GM19328 (cell line): Measurements from ENCODE around the gene CASKIN1.

Experiments used
- ATAC-seq: cut with Tn5 transposase; IDR thresholded peaks from one replicate; pipeline ENCODE4 v1.9.1; 2021; ENCODE audit warnings: mild to moderate bottlenecking, moderate library complexity; ENCODE audit not compliant: unreplicated experiment

The CASKIN1 gene

DNA sequence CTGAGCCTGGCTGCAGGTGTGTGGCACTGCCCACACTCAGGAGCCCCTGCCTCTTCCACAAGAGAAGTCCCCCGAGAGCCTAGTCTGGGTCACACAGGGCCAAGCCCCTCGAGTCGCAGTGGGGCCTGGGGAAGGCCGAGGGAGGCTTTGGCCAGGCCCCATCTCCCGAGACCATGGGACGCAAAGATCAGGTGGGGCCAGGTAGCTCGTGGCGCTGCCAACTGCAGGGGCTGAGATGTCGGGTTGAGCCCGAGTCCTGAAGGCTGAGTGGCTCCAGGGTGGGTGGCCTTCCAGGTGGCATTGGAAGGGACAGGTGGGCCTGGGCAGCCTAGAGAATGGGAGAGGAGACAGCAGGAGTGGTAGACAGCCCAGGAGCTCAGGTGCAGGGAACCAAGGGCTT, 34.5 kb downstream of the CASKIN1 start:
- no peak for ATAC-seq

DNA sequence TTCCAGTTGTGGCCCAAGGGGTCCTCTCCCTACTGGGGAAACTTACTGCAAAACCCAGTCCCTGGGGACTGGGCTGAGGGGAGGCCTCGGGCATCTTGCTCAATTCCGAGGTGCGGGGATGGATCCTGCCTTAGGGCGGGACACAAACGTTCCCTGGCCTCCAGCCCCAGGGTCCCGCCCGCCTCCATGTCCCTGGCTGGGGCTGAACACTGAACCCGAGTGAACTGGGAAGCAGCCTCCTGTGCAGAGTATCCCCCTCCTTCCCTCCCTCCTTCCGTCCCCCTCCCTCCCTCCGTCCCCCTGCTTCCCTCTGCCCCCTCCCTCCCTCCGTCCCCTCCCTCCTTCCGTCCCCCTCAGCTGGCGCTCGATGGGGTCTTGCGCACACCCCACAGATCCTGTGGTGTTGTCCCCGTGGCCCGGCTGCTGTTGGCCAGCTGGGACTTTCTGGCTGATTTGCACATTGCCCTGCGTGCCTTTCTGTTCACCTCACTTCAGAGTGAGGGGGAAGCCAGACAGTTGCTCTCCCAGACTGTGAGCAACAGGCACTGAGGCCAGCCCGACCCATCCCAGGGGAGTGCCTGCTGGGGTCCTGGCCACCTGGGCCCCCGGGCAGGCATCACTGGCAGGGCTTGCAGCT, 35.4 kb downstream of the CASKIN1 start:
- no peak for ATAC-seq

DNA sequence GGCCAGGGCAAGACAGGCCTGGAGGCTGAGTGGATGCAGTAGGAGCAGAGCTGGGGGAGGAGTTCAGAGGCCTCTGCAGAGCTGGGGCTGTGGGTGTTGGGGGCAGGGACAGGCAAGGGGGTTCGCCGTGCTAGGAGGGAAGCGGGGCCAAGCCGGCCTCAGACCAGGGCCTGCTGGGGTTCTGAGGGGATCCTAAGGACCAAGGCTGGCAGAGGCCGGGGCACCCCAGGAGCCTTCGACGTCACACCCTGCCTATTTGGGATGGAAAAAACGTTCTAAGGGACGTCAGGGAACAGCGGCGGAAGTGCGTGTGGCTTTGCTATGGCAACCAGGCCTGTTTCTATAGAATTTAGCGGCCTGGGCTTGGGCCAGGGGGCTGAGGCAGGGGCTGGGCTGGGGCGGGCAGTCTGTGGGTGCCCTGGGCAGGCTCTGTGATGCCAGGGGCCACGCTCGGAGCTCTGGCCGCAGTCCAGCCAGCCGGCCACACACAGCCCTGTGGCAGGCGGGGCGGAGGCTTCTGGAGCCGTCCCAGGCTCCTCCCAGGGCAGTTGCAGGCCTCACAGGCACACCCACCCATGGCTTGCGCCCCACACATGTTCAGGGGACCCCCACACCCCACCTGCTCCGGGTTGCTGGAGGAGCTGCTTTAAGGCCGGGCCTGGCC, 37.1 kb downstream of the CASKIN1 start:
- no peak for ATAC-seq

DNA sequence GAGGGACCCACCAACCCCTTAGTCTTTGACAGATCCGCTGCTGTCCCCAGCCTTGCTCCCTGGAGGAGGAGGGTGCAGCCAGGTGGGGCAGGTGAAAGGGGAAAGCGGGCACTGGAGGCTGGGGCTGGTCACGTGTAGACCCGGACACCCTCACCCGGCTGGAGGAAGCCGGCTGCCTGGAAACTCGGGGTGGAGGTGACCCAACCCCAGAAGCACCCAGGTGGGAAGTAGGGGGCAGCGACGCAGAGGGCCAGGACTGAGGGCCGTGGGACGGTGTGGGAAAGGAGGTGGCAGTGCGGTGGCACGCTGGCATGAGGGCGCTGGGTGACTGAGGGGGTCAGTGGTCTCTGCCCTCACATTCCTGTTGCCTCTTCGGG, 38.2 kb downstream of the CASKIN1 start:
- ATAC-seq, result no peak

DNA sequence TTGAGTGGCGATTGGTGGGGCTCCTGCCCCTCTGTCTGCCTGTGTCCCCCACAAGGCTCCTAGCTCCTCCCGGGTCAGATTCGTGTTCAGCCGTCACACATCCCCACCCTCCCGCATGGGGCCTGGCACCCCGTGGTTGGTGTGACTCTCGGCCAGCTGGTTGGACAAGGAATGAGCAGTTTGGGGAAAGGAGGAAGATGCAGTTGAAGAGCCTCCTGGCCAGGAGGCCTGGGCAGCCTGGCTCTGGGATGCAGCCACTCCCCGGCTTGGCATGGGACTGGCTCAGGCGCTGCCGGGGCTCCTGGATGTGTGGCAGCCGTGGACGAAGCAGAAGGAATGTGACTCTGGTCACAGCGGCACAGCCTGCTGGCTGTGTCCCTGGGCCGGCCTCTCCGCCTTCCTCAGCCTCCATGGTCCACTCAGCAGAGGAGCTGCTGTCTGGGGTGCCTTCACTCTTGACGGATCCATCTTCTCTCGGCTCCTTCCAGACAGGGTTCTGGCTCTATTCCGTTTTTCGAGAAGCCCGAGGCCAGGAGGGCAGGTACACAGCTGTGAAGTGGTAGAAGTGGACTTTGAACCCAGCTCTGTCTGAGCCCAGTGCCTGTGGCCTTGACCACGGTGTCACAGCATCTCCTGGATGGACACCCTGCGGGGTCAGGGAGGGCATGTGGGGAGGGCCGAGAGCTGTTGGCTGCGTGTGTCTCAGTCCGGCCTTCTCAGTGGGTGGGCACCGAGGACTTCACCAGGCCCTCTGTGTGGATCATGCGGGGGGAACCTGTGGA, 38.7 kb downstream of the CASKIN1 start:
- no peak for ATAC-seq

DNA sequence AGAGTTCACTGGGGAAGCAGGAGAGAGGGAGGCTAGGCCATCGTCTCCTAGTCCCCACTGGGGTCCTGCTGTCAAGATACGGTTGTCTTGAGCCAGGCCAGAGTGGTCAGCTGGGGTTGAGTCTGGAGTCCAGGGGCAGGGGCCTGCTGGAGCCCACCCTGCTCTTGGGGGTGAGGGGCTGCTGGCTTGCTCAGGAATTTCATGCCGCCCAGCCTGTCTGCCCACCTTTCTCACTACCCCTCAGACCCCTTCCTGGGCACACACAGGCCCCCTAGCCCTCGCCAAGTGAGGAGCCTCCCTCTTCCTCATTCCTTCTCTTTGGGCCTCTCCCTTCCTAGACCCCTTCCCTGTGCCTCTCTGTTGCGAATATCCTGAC, 39.6 kb downstream of the CASKIN1 start:
- no peak for ATAC-seq

DNA sequence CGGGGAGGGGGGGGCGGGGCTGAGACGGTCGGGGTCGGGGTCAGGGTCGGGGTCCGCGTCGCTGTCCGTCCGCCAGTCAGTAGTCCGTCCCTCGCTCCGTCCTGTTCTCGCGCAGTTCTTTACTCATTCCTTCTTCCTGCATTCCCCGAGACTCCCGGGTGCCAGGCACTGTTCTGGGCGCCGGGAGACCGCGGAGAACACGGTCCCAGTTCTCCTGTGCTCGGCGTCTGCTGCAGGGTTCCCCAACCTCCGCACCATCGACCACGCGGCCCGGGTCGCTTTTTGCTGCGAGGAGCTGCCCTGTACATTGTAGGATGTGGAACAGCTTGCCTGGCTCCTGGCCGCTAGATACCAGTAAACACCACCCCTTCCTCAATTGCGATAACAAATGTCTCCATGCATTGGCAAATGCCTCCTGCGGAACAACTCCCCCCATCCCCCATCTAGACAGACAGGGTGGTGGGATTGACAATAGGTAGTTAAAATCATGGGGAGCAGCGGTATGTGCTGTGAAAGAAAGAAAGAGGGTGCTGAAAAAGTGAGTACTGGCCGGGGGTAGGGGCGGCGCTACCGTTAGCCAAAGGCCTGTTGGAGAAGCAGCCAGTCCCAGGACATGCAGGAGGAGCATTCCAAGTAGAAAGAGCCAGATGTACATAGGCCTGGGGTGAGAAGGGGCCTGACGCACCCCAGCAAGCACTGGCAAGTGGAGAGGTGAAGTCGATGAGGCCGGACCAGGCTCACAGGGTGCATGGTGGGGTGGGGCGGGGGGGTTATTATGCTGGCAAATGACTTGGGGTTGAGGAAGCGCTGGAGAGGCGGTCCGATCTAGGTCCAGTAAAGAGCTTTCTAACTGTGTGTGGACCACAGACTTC, 40.2 kb downstream of the CASKIN1 start:
- no peak for ATAC-seq

DNA sequence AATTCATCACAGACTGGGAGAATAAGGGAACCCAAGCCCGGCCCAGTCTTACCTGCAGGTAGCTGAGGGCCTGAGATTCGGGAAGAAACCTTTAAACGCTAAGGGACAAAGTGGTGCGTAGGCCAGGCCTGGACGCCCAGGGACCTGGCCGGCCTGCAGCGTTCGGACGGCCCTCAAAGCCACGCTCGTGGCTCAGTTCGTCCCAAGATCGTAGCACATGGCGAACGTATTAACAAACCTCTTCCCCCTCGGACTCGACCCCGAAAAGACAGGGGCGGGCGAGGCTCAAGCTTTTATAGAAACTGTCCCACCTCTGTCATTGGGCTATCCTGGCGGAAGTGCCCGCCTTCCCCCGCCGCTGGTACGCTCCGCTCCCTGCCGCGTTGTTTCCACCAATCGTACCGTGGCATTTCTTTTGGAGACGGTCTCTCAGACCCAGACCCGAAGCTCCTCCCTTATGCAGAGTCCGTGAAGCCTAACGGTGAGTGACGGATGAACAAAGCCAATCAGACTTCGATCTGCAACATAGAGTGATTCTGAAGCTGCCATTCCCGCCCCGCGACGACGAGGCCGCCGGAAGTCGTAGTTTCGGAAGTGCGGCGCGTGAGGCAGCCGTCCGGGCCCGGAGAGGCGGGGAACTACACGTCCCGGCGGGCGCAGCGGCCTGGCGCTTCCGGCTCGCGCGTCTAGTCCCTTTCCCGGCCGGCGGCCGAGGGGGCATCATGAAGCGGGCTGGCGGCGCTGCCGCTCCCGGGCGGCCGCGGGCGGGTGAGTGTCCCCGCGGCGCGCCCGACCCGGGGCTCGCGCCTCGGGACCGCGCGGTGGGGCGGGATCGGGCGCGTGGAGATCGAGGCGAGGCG, 41.1 kb downstream of the CASKIN1 start, which contains the start of gene TRAF7:
Gene TRAF7, plus strand, starts transcription at position 692 of the 860 bp plus-strand sequence. CDS start 8,139 bp downstream, outside the sequence.
- ATAC-seq, result peak; percentile 82

DNA sequence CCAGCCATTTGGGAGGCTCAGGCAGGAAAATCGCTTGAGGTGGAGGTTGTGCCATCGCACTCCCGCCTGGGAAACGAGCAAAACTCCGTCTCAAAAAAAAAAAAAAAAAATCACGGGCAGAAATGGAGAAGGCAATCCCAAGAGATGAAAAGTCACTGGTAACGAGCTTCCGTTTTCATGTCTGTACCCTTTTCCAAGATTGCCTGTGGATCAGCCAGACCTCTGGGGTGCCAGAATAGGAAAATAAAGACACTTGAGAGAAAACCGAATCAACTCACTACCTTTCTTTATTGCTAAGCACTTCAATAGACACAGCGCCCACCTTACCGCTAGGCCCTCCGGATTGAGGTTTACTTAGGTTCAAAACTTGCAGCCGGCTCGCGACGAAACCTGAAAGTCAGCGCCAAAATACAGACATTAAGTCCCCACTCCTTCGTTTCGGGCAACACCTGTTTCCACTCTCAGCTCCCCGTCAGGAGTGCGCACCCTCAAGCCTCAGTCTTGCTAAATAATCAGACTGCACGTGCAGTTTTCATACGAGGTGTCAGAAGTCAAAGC, 41.8 kb downstream of the CASKIN1 start:
- ATAC-seq, result no peak

DNA sequence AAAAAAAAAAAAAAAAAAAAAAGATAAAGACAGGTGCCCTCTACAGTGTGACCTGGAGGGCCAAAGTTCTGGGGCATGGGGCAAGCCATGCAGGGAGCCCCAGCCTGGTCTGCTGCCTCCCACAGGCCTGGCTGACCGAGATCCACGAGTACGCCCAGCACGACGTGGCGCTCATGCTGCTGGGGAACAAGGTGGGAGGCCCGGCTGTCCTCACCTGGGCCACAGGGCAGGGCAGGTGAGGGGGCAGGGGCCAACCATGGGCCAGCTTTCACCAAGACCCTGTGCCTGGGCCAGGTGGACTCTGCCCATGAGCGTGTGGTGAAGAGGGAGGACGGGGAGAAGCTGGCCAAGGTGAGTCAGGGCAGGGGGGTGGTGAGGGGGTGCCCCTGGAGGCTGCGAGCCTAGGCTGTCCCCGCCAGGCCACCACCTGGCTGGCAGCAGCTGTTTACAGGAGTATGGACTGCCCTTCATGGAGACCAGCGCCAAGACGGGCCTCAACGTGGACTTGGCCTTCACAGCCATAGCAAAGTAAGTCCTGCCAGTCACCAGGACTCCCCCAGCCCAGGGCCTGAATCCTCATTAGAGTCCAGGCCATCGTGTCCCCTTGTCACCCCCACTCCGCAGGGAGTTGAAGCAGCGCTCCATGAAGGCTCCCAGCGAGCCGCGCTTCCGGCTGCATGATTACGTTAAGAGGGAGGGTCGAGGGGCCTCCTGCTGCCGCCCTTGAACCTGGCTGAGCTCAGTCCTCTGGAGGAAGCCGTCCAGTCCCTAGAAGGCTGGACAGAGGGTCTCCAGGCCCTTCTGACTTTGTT, 43.5 kb downstream of the CASKIN1 start:
- ATAC-seq, result no peak

DNA sequence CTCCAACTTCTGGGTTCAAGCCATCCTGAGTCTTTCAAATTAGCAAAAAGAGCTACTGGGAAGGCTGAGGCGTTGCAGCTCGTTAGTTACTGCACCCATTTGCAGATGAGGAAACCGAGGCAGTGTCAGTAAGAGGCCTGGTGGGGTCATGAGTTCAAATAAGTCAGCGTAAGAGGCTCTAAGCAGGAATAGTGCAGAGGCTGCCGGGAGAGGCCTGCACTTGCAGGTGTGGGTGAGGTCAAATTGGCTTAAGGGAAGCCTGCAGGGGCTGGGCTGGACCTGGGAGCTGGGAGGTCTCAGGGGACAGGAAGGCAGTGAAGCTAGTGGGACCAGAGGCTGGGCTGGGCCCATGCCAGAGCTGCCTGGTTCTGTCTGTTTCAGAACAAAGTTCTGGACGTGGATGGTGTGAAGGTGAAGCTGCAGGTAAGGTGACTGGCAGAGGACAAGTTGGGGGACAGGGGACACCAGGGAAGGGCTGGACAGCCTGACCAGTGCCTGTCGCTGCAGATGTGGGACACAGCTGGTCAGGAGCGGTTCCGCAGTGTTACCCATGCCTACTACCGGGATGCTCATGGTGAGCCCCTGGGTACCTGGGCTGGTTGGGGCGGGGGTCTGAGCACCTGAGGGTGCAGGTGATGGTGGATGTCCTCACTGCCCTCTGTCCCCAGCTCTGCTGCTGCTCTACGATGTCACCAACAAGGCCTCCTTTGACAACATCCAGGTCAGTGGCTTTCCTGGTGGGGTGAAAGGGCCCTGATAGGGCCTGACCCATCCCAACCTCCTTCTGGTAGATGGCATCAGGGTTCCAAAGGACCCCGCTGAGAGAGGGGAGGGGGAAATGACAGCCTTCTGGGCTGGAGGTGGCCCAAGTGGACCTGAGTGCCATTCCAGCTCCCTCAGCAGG, 45.0 kb downstream of the CASKIN1 start:
- no peak for ATAC-seq

DNA sequence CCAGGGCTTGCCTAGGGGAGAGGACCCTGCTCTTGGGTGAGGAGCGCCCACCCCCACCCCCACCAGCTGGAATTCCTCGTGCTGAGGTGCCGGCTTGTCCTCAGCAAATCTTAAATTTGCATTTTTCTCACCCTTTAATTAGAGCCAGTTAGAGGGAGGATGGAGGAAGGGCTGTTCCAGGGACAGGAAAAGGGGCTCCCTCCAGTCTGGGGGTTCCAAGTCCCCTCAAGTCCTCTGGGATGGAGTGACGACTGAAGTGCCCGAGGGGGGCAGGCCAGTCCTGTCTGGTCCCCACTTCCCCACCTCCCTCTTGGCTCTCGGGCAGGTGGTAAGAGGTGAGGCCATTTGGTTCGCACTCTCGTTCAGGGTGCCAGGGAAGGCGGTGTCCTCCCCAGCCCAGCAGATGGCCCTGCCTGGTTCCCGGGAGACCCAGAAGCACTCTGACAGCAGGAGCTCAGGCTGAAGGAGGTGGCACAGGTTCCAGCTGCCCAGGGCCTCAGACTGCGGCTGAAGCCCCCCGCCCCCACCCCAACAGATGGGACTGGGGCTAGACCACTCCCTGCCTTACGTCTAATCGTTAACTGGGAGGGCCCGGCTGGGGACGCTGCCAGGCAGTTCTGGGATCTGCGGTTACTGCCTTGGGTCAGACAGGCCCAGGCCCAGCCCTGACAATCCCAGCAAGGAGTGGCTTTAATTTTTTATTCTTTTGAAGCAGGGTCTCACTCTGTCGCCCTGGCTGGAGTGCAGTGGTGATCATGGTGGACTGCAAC, 45.8 kb downstream of the CASKIN1 start:
- ATAC-seq, result no peak

DNA sequence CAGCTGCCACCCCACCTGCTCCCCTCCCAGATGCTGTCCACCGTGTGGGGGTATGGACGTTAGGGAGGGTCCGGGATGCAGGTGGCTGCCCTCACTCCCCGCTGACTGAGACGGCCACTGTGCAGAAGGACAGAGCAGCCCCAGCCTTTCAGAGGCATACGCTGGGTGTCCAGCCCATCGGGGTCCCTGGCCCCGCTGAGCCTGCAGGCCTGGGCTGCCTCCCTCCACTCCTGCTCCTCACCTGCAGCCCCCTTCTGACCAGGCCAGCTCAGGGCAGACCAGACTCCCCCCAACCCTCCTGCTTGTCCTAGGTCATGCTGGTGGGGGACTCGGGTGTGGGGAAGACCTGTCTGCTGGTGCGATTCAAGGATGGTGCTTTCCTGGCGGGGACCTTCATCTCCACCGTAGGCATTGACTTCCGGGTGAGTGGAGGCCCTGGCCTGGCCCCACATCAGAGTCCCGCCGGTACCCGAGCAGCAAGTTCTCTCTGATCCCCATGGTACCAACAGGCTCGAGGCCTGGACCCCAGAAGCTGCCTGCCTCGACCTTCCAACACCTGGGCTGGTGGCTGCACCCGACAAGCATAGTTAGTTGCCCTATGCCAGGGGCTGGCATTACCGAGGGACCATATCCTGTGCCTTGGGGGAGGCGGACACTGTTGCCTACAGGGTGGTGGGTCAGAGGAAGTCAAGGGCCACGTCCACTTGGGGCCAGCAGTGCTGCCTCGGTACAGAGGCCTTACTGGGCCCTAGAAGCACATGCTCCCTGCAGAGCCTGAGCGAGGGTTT, 46.6 kb downstream of the CASKIN1 start:
- no peak for ATAC-seq

DNA sequence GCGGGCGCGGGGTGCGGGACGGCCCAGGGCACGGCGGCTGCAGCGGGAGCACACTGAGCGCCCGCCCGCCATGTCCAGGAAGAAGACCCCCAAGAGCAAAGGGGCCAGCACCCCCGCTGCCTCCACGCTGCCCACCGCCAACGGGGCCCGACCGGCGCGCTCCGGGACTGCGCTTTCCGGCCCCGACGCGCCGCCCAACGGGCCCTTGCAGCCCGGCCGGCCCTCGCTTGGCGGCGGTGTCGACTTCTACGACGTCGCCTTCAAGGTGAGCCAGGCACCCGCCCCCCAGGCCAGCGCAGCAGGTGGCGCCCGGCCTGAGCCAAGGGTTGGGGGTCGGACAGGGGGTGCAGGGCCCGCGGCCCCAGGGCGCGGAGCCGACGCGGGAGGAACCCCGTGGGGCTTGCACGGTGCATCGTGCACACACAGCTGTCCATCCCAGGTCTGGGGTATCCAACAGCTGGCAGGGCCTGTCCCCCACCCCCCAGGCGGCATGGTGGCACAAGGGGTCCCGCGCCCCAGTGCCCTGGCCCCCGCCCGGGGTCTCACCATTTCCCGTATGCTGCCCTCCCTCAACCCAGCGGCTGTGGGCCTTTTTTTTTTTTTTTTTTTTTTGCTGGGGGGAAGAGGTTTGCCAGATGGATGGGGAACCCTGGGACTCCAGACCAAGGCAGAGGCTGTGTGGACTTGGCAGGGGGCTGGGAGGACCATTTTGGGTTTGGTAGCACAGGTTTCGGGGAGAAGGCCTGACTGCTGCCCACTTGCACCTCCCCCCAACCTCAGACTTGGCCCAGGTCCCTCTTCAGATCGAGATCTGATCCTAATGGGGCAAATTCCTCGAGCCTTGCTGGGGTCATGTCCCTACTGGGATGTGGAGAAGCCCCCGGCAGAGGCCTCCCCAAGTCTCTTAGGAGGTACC, 47.4 kb downstream of the CASKIN1 start:
- ATAC-seq, result no peak

DNA sequence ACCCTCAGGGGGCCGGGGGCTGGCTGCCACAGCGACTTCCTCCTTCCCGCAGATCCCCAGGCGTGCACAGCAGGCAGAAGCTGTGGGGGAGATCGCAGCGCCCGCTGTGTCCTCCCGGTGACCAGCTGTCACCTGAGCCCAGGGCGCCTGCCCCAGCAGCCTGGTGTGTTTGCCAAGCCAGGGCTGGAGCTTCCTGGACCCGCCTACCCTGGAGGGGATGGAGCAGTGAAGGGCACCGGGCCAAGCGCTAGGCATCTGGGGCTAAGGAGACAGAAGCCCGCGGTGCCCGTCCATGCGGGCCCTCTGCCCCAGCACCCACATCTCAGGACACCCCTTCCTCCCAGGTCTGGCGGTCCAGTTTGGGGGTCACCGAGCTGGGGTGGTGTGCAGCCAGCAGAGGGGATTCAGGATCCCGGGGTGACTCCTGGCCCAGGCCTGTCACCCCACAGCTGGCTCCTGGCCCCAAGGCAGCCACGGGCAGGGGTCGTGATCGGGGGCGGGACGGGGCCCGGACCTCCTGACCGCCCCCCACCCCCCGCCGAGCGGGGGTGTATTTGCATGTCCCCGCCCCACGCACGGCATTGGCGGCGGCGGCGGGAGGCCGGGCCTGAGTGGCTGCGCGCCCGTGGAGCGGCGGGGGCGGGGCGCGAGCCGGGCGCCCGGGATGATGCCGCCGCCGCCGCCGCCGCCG, 48.3 kb downstream of the CASKIN1 start, which contains the start of gene RAB26:
Gene RAB26, plus strand, starts transcription at position 645 of the 691 bp plus-strand sequence. CDS start 159 bp downstream, outside the sequence.
- ATAC-seq, result no peak
